Esophagus muscularis mucosa (tissue), 3 donors: ENCODE measurements around the gene KCTD1.

ENCODE experiments used
- CTCF ChIP-seq, 3 experiments: fragments of 200-600 bp in 2 of 3; fragments of 450-650 bp in 1 of 3; sonication (generic) in 2 of 3; IDR thresholded peaks; one replicate each; pipeline ENCODE4 v1.5.1; 2017 to 2019; ENCODE audit warnings: antibody characterized with exemption in 3 of 3, mild to moderate bottlenecking in 2 of 3, moderate library complexity in 1 of 3
- POLR2AphosphoS5 ChIP-seq, 2 donors: sonication (generic); formaldehyde crosslinking; IDR thresholded peaks; one replicate each; pipeline ENCODE4 v1.6.1; 2017; ENCODE audit warnings: antibody characterized with exemption in 2 of 2

- TF ChIP-seq POLR2AphosphoS5 (IDR thresholded peaks at IDR 0.05) (no peak), CTCF (IDR thresholded peaks at IDR 0.05) (no peak)
Observed at GRCh38 chr18:26415631-26416030, 132.7 kb downstream of the KCTD1 start.
